ENCODE data around the gene WNT7A. TPM values are rescaled to one million over a fixed set of nuclear protein-coding genes. Genes with fewer than 3 reads are reported as not detected.

Gene WNT7A
- total and polyA plus RNA-seq, 4 donors = 1.7 to 4.8 (median 2.0) TPM

DNA sequence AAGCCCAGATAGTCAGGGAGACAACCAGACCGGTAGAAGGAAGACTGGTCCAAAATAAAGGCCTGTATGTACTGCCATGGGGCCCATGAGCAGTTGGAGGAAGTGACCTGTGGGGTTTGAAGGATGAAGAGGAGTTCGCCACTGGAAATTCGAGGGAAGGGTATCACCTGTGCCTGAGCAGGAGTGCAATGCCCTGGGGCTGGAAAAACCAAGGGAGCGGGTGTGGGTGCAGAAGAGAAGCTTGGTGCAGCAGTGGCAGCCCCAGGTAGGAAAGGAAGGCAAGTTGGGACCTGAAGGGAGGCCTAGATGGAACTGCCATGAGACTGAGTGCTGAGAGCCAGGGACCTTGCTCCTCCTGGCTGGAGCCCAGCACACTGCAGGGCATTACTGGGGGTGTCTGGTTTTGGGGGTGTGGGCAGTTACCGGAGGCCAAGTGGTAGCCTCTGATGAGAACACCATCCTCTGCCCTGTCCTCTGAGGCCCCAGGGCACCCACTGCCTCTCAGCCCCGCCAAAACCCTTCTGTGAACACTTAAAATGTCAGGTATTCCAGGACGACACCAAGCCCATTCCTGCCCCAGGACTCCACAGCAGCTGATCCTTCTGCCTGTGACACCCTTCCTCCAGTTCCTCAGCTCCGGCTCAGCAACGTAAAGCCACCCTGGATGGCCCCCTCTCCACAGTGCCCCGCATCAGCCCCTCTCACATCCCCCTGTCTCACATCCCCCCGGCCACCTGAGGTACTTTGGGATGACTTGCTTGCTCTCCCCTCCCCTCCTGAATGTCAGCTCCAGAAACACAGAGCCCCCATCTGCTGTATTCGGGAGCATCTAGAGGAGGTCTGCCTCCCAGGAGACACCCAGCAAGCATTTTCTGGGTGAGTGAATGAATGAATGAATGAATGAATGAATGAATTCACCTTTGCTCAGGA is 42.9 kb downstream of the WNT7A start:
- WGBS, 2 donors = 80 to 85% methylated on average over 12 of the region's 12 CpGs
- H3K4me3 ChIP-seq = no peak overlapping the region
- peaks cover 0 to 7% (median 0%) of the 10 kb centered on the region in 5 donors for H3K4me1 ChIP-seq (ENCODE audit: control insufficient read depth in 5 of 5, insufficient read depth in 5 of 5, low read length in 5 of 5)
- no peaks in the 10 kb centered on the region for H3K36me3 ChIP-seq (ENCODE audit: control insufficient read depth in 4 of 4, insufficient read depth in 4 of 4, low read length in 4 of 4)
- no peaks in the 10 kb centered on the region for H3K27me3 ChIP-seq (ENCODE audit: control insufficient read depth in 3 of 3, insufficient read depth in 3 of 3, low read length in 2 of 3)
- DNase-seq (no peak), ATAC-seq (ENCODE audit: insufficient read depth, low FRiP score) (no peak)
- peaks cover 0 to 8% (median 0%) of the 10 kb centered on the region in 4 donors for H3K9me3 ChIP-seq (ENCODE audit: control insufficient read depth in 4 of 4, insufficient read depth in 3 of 4, low read length in 3 of 4)
- H3K27ac ChIP-seq (ENCODE audit: low read depth in 1 of 2, low read length in 1 of 2) = no peak overlapping the region
- TF ChIP-seq, protein P1, sequence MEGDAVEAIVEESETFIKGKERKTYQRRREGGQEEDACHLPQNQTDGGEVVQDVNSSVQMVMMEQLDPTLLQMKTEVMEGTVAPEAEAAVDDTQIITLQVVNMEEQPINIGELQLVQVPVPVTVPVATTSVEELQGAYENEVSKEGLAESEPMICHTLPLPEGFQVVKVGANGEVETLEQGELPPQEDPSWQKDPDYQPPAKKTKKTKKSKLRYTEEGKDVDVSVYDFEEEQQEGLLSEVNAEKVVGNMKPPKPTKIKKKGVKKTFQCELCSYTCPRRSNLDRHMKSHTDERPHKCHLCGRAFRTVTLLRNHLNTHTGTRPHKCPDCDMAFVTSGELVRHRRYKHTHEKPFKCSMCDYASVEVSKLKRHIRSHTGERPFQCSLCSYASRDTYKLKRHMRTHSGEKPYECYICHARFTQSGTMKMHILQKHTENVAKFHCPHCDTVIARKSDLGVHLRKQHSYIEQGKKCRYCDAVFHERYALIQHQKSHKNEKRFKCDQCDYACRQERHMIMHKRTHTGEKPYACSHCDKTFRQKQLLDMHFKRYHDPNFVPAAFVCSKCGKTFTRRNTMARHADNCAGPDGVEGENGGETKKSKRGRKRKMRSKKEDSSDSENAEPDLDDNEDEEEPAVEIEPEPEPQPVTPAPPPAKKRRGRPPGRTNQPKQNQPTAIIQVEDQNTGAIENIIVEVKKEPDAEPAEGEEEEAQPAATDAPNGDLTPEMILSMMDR (IDR thresholded peaks at IDR 0.05; ENCODE audit: control extremely low read depth, extremely low read depth) = no peak
- no peak overlapping the region for H3K9ac ChIP-seq (ENCODE audit: insufficient read depth in 1 of 2, low read length in 2 of 2)

DNA sequence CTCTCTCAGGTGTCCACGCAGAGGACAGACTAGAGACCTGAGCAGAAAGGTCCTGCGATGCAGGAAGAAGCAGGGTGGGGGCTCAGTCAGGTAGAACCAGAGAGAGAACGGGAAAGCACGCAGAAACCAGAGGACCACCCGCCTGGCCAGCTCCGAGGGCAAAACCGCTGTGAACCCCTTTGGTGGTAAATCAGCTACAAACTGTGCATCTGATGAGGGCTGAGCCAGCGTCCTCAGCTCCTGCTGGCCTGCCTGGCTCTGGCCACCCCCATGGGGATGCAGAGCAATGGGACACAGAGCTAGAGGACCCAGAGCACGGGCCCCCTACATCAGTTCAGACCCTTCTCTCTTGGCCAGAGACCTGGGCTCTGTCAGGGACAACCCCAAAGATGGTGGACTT is 44.6 kb downstream of the WNT7A start:
- no peak overlapping the region for H3K27ac ChIP-seq (ENCODE audit: low read depth in 1 of 2, low read length in 1 of 2)
- H3K4me1 ChIP-seq (ENCODE audit: control insufficient read depth in 5 of 5, insufficient read depth in 5 of 5, low read length in 5 of 5) = peaks cover 0 to 7% (median 0%) of the 10 kb centered on the region in 5 donors
- TF ChIP-seq, protein P1 (IDR thresholded peaks at IDR 0.05; ENCODE audit: control extremely low read depth, extremely low read depth) = no peak
- ATAC-seq (ENCODE audit: insufficient read depth, low FRiP score) (no peak), DNase-seq (no peak)
- H3K9me3 ChIP-seq (ENCODE audit: control insufficient read depth in 4 of 4, insufficient read depth in 3 of 4, low read length in 3 of 4) = peaks cover 0 to 17% (median 0%) of the 10 kb centered on the region in 4 donors
- H3K4me3 ChIP-seq = no peak overlapping the region
- H3K9ac ChIP-seq (ENCODE audit: insufficient read depth in 1 of 2, low read length in 2 of 2) = no peak overlapping the region
- no peaks in the 10 kb centered on the region for H3K36me3 ChIP-seq (ENCODE audit: control insufficient read depth in 4 of 4, insufficient read depth in 4 of 4, low read length in 4 of 4)
- WGBS, 2 donors = 76 to 90% methylated on average over 9 of the region's 9 CpGs
- no peaks in the 10 kb centered on the region for H3K27me3 ChIP-seq (ENCODE audit: control insufficient read depth in 3 of 3, insufficient read depth in 3 of 3, low read length in 2 of 3)

DNA sequence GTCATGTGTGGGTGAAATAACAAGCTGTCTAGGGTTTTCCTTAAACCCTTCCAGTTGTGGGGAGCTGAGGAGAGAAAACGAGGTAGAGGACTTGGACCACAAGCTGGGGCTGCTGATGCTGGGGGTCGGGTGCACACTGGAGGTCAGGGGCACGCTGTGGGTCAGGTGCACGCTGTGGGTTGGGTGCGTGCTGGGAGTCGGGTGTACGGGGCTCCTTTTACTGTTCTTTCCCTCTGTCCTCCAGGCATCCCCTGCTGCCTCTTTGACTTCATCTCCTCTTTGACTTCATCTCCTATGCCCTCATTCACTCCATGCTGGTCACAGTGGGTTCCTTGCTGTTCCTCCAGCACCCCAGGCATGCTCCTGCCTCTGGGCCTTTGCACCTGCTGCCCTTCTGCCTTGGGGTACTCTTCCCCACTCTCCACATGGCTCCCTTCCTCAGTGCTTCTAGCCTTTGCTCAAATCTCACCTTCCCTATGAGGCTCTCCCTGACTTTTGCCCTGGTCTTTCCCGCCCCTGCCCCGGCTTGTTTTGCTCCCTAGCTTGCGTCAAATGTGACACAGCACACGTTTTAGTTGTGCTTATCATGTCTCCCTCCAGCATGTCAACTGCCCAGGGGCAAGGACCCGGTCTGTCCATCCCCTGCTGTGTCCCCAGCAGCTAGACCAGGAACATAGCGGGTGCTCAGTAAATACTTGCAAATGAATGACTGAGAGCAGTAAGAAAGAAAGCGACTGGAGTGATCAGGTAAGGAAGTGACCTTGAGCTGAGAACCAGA is 45.4 kb downstream of the WNT7A start:
- no peak for ATAC-seq (ENCODE audit: insufficient read depth, low FRiP score)
- TF ChIP-seq, protein P1 (IDR thresholded peaks at IDR 0.05; ENCODE audit: control extremely low read depth, extremely low read depth) = no peak
- Histone ChIP-seq H3K27me3 (ENCODE audit: control insufficient read depth in 3 of 3, insufficient read depth in 3 of 3, low read length in 2 of 3) (no peaks in the 10 kb centered on the region), H3K4me3 (no peak overlapping the region), H3K36me3 (ENCODE audit: control insufficient read depth in 4 of 4, insufficient read depth in 4 of 4, low read length in 4 of 4) (no peaks in the 10 kb centered on the region), H3K9me3 (ENCODE audit: control insufficient read depth in 4 of 4, insufficient read depth in 3 of 4, low read length in 3 of 4) (peaks cover 0 to 17% (median 0%) of the 10 kb centered on the region in 4 donors), H3K4me1 (ENCODE audit: control insufficient read depth in 5 of 5, insufficient read depth in 5 of 5, low read length in 5 of 5) (peaks cover 0 to 7% (median 0%) of the 10 kb centered on the region in 5 donors), H3K9ac (ENCODE audit: insufficient read depth in 1 of 2, low read length in 2 of 2) (no peak overlapping the region), H3K27ac (ENCODE audit: low read depth in 1 of 2, low read length in 1 of 2) (no peak overlapping the region)
- 74 to 80% methylated on average over 14 of the region's 14 CpGs for WGBS, 2 donors
- no peak for DNase-seq
